Stomach (tissue), 4 donors: ENCODE measurements around the gene ATP1A1.

Source experiments
- EP300 ChIP-seq: sonication (generic); formaldehyde crosslinking; IDR thresholded peaks from one replicate; pipeline ENCODE4 v1.6.1; 2017; ENCODE audit warnings: antibody characterized with exemption
- POLR2A ChIP-seq, 4 donors: fragments of 450-650 bp; IDR thresholded peaks; one replicate each; pipeline ENCODE4 v1.6.1; 2016; ENCODE audit warnings: antibody characterized with exemption in 4 of 4, control low read depth in 2 of 4, mild to moderate bottlenecking in 1 of 4, moderate library complexity in 1 of 4
- POLR2AphosphoS5 ChIP-seq, 3 donors: sonication (generic); formaldehyde crosslinking; IDR thresholded peaks; one replicate each; pipeline ENCODE4 v1.6.1; 2016; ENCODE audit warnings: antibody characterized with exemption in 3 of 3
- TF ChIP-seq, protein P1 (sequence below), 7 experiments: fragments of 450-650 bp in 4 of 7; fragments of 200-600 bp in 3 of 7; sonication (generic) in 3 of 7; IDR thresholded peaks; one replicate each; pipeline ENCODE4 v1.5.1; 2016 to 2019; ENCODE audit warnings: antibody characterized with exemption in 7 of 7, control low read depth in 2 of 7, mild to moderate bottlenecking in 1 of 7

GRCh38 chr1:116424438-116424837, 51.4 kb downstream of the ATP1A1 start:
- TF ChIP-seq, protein P1, sequence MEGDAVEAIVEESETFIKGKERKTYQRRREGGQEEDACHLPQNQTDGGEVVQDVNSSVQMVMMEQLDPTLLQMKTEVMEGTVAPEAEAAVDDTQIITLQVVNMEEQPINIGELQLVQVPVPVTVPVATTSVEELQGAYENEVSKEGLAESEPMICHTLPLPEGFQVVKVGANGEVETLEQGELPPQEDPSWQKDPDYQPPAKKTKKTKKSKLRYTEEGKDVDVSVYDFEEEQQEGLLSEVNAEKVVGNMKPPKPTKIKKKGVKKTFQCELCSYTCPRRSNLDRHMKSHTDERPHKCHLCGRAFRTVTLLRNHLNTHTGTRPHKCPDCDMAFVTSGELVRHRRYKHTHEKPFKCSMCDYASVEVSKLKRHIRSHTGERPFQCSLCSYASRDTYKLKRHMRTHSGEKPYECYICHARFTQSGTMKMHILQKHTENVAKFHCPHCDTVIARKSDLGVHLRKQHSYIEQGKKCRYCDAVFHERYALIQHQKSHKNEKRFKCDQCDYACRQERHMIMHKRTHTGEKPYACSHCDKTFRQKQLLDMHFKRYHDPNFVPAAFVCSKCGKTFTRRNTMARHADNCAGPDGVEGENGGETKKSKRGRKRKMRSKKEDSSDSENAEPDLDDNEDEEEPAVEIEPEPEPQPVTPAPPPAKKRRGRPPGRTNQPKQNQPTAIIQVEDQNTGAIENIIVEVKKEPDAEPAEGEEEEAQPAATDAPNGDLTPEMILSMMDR (IDR thresholded peaks at IDR 0.05): no peak
- TF ChIP-seq POLR2AphosphoS5 (IDR thresholded peaks at IDR 0.05) (no peak), POLR2A (IDR thresholded peaks at IDR 0.05) (no peak), EP300 (no peak)
